WERI-Rb-1 (cell line): ENCODE measurements around the gene PAFAH2.

Experiments used
- DNase-seq: peaks from one replicate; pipeline ENCODE4 v3.0.0-alpha.2; 2020
- H3K27ac ChIP-seq: fragments of 250-450 bp; sonication (Bioruptor Pico); 2 replicates; pipeline ENCODE4 v1.5.1; 2020; ENCODE audit warnings: mild to moderate bottlenecking, moderate library complexity
- H3K27me3 ChIP-seq: fragments of 250-450 bp; sonication (Bioruptor Pico); 2 replicates; pipeline ENCODE4 v1.5.1; 2021; ENCODE audit warnings: mild to moderate bottlenecking, low read depth, moderate library complexity; ENCODE audit not compliant: insufficient read depth, severe bottlenecking
- H3K36me3 ChIP-seq: fragments of 250-450 bp; sonication (Bioruptor Pico); 2 replicates; pipeline ENCODE4 v1.5.1; 2020; ENCODE audit warnings: mild to moderate bottlenecking, moderate library complexity
- H3K4me3 ChIP-seq: 2 replicates; pipeline ENCODE4 v1.5.1; 2011; ENCODE audit warnings: low read depth, mild to moderate bottlenecking, control low read depth, low read length
- H3K9me3 ChIP-seq: fragments of 250-450 bp; sonication (Bioruptor Pico); 2 replicates; pipeline ENCODE4 v1.5.1; 2021; ENCODE audit warnings: mild to moderate bottlenecking, moderate library complexity; ENCODE audit not compliant: severe bottlenecking
- TF ChIP-seq, protein P1 (sequence below): IDR thresholded peaks from 2 replicates; pipeline ENCODE4 v1.5.1; 2011; ENCODE audit warnings: low read depth, mild to moderate bottlenecking, control low read depth, inconsistent platforms, low read length

The PAFAH2 gene

DNA sequence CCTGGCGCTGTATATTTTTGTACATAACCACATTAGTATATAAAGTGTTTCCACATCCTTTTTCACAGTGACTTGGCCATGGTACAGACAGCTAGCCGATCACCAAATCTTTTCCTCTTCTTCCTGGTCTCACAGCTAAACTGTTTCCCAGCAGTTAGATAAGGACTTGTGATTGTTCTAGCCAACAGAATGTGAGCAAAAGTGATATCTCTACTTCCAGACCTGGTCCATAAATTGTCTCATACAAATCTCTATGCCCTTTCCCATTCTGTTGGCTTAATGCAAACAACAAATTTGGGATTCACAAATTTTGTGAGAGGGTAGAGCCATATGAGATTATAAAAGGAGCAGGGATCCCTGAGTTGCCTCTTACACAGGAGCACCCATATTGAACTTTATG, 19.5 kb downstream of the PAFAH2 start:
- no peak overlapping the region for H3K27ac ChIP-seq
- TF ChIP-seq, protein P1, sequence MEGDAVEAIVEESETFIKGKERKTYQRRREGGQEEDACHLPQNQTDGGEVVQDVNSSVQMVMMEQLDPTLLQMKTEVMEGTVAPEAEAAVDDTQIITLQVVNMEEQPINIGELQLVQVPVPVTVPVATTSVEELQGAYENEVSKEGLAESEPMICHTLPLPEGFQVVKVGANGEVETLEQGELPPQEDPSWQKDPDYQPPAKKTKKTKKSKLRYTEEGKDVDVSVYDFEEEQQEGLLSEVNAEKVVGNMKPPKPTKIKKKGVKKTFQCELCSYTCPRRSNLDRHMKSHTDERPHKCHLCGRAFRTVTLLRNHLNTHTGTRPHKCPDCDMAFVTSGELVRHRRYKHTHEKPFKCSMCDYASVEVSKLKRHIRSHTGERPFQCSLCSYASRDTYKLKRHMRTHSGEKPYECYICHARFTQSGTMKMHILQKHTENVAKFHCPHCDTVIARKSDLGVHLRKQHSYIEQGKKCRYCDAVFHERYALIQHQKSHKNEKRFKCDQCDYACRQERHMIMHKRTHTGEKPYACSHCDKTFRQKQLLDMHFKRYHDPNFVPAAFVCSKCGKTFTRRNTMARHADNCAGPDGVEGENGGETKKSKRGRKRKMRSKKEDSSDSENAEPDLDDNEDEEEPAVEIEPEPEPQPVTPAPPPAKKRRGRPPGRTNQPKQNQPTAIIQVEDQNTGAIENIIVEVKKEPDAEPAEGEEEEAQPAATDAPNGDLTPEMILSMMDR = no peak
- H3K9me3 ChIP-seq = no peaks in the 10 kb centered on the region
- H3K4me3 ChIP-seq = no peak overlapping the region
- H3K36me3 ChIP-seq = peaks cover 55% of the 10 kb centered on the region
- no peaks in the 10 kb centered on the region for H3K27me3 ChIP-seq
- no peak for DNase-seq

DNA sequence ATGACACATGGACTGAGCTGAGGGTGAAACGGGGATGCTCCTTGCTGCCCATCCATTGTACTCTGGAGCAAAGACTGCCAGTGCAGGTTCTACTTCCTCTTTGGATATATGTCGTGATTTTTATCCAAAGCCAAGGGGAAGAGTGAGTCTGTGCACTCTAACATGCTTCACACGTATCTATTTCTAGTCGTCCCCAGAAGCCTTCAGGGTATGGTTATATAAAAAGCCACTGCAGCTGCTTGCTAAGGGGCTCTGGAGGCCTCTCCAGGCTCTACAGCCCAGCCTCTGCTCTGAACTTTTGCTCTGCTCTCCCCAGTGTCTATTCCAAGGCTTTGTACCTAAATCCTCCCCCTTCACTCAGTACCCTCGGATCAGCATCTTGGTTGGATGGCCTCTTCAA, 20.1 kb downstream of the PAFAH2 start:
- Histone ChIP-seq H3K36me3 (peaks cover 57% of the 10 kb centered on the region), H3K27me3 (no peaks in the 10 kb centered on the region), H3K4me3 (no peak overlapping the region), H3K9me3 (no peaks in the 10 kb centered on the region), H3K27ac (no peak overlapping the region)
- DNase-seq = no peak
- TF ChIP-seq, protein P1 = no peak

DNA sequence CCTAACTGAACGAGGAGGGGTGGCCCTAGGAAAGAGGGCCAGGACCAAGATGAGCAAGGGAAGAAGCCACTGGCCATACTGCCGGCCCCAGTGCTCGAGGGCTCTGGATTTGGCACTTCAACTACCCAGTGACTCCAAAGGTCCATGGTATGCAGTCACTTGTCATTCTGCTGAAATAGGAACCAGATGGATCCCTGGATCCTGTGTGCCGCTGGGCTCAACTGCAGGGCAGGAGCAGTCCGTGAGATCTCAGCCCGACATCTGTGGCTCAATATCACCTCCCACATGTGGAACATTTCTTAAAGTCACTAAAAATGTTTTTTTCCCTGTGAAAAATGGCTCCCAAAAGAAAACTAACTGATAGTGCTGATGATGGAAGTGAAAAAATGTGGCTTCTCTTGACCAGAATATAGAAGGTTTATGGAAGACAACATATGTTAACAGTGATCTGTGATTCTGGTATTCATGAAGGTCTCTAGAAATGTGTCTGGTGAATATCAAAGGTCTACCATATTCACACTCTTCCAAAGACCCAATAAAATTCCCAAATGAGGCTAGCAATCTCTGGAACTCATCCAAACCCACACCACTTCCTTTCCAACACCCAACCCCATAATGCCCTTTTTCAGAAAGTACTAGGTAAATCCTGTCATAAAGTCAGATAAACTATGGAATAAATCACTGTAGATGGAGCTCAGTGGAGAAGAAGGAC, 24.1 kb downstream of the PAFAH2 start:
- peaks cover 48% of the 10 kb centered on the region for H3K36me3 ChIP-seq
- no peak for DNase-seq
- H3K4me3 ChIP-seq = no peak overlapping the region
- H3K27ac ChIP-seq = no peak overlapping the region
- TF ChIP-seq, protein P1 = no peak
- no peaks in the 10 kb centered on the region for H3K27me3 ChIP-seq
- H3K9me3 ChIP-seq = no peaks in the 10 kb centered on the region

GRCh38 chr1:25971811-25972180, 26.1 kb downstream of the PAFAH2 start:
- no peak for DNase-seq
- H3K9me3 ChIP-seq = no peaks in the 10 kb centered on the region
- no peak overlapping the region for H3K27ac ChIP-seq
- peaks cover 50% of the 10 kb centered on the region for H3K36me3 ChIP-seq
- no peak overlapping the region for H3K4me3 ChIP-seq
- no peaks in the 10 kb centered on the region for H3K27me3 ChIP-seq
- TF ChIP-seq, protein P1 = no peak

- H3K27me3 ChIP-seq = no peaks in the 10 kb centered on the region
- TF ChIP-seq, protein P1 = no peak
- no peak overlapping the region for H3K27ac ChIP-seq
- DNase-seq = no peak
- no peaks in the 10 kb centered on the region for H3K9me3 ChIP-seq
- H3K36me3 ChIP-seq = peaks cover 54% of the 10 kb centered on the region
- no peak overlapping the region for H3K4me3 ChIP-seq
Observed at GRCh38 chr1:25971066-25971810, 26.6 kb downstream of the PAFAH2 start.
